ENCODE data around the gene TGFB2.

- no peak for TF ChIP-seq CTCF (IDR thresholded peaks at IDR 0.05; ENCODE audit: low read depth, low read length, missing input control)
- TF ChIP-seq REST (IDR thresholded peaks at IDR 0.05): no peak
- TF ChIP-seq, protein P1, sequence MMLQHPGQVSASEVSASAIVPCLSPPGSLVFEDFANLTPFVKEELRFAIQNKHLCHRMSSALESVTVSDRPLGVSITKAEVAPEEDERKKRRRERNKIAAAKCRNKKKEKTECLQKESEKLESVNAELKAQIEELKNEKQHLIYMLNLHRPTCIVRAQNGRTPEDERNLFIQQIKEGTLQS (IDR thresholded peaks at IDR 0.05): no peak
Observed at GRCh38 chr1:218482683-218483082, 137.5 kb downstream of the TGFB2 start.

All from liver (tissue), 3 donors.